ENCODE measurements around the gene SMOC2.

SMOC2 gene

DNA sequence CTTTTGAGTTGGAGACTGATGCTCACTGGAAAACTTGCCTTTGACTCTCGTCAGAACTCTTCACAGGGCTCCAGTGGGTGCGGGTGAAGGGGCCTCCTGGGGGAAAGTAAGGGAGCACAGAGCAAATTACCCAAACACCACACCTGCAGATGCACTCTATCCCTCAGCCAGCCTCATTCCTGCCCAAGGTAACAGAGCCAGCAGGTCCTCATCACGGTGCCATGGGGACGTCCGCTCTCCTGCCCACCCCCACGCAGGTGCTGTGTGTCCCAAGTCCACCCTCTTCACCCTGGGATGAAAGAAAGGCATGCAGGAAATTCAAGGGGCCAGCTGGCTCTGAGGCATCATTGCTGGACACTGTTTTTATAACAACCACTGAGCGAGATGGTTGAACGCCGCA is 269.0 kb downstream of the SMOC2 start:
- ChIA-PET POLR2A (no interaction called here), CTCF (interaction anchor here (0.6 to 1.7 kb wide), 3 partner anchors 13 to 231 kb away, joined by 3 to 13 read pairs (median 3); no protein-coding TSS in a partner anchor)
- TF ChIP-seq ZNF664 (tag by site-specific recombination; IDR thresholded peaks at IDR 0.05) (no peak), ZNF48 (tag by site-specific recombination; IDR thresholded peaks at IDR 0.05) (no peak), ZNF266 (tag by site-specific recombination; IDR thresholded peaks at IDR 0.05; ENCODE audit: low read depth) (no peak), ZNF155 (tag by site-specific recombination; IDR thresholded peaks at IDR 0.05) (no peak), ZNF214 (tag by site-specific recombination; IDR thresholded peaks at IDR 0.05; ENCODE audit: borderline replicate concordance) (no peak), ZNF121 (tag by site-specific recombination; IDR thresholded peaks at IDR 0.05) (no peak)
- H3K4me3 ChIP-seq (ENCODE audit: low read depth, low read length), result no peak overlapping the region
- H3K9me3 ChIP-seq (ENCODE audit: control insufficient read depth, insufficient read depth, low read depth, low read length), result no peaks in the 10 kb centered on the region
- H3K27ac ChIP-seq (ENCODE audit: extremely low read depth, low read depth, low read length), result no peak overlapping the region
- H3K4me1 ChIP-seq (ENCODE audit: control insufficient read depth, insufficient read depth, low read length), result no peaks in the 10 kb centered on the region
- no peaks in the 10 kb centered on the region for H3K36me3 ChIP-seq (ENCODE audit: control insufficient read depth in 2 of 2, insufficient read depth in 1 of 2, low read length in 2 of 2)

DNA sequence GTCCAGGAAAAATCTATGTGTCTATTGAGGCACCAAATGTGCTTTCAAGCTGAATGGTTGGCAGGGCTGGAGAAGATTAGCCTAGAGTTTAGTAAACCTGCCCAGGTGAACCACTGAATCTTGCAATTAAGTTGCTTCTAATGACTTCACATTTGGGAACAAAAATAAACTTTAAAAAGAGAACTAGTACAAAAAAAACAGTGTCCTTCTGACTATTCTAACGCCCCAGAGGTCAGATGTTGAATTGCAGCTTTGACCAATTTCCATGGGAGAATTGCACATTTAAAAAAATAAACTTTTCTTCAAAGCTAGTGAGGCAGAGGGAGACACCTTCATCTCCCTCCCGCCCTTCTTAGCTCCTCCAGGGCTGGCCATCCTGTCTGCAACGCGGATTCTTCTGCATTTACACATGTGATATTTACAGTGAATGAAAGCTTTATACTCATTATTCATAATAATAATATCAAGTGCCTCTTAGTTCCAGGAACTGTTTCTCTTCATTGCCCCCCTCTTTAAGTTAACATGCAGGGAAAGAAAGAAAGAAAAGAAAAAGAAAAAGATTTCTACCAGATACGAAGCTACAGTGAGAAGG is 270.2 kb downstream of the SMOC2 start:
- no peak overlapping the region for H3K4me3 ChIP-seq (ENCODE audit: low read depth, low read length)
- ChIA-PET CTCF (interaction anchor here (0.6 to 1.7 kb wide), 13 partner anchors 9 to 1910 kb away, joined by 3 to 13 read pairs (median 3); no protein-coding TSS in a partner anchor), POLR2A (no interaction called here)
- H3K4me1 ChIP-seq (ENCODE audit: control insufficient read depth, insufficient read depth, low read length), result no peaks in the 10 kb centered on the region
- H3K36me3 ChIP-seq (ENCODE audit: control insufficient read depth in 2 of 2, insufficient read depth in 1 of 2, low read length in 2 of 2), result no peaks in the 10 kb centered on the region
- no peak for TF ChIP-seq ZNF621 (tag by site-specific recombination; IDR thresholded peaks at IDR 0.05)
- TF ChIP-seq ZNF169 (tag by site-specific recombination; IDR thresholded peaks at IDR 0.05), result no peak
- TF ChIP-seq, protein P1, sequence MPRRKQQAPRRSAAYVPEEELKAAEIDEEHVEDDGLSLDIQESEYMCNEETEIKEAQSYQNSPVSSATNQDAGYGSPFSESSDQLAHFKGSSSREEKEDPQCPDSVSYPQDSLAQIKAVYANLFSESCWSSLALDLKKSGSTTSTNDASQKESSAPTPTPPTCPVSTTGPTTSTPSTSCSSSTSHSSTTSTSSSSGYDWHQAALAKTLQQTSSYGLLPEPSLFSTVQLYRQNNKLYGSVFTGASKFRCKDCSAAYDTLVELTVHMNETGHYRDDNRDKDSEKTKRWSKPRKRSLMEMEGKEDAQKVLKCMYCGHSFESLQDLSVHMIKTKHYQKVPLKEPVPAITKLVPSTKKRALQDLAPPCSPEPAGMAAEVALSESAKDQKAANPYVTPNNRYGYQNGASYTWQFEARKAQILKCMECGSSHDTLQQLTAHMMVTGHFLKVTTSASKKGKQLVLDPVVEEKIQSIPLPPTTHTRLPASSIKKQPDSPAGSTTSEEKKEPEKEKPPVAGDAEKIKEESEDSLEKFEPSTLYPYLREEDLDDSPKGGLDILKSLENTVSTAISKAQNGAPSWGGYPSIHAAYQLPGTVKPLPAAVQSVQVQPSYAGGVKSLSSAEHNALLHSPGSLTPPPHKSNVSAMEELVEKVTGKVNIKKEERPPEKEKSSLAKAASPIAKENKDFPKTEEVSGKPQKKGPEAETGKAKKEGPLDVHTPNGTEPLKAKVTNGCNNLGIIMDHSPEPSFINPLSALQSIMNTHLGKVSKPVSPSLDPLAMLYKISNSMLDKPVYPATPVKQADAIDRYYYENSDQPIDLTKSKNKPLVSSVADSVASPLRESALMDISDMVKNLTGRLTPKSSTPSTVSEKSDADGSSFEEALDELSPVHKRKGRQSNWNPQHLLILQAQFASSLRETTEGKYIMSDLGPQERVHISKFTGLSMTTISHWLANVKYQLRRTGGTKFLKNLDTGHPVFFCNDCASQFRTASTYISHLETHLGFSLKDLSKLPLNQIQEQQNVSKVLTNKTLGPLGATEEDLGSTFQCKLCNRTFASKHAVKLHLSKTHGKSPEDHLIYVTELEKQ (tag by site-specific recombination; IDR thresholded peaks at IDR 0.05; ENCODE audit: borderline replicate concordance), result no peak
- no peak for TF ChIP-seq ZNF747 (tag by site-specific recombination; IDR thresholded peaks at IDR 0.05)
- no peak for TF ChIP-seq ZNF660 (tag by site-specific recombination; IDR thresholded peaks at IDR 0.05)
- TF ChIP-seq ZNF624 (tag by site-specific recombination; IDR thresholded peaks at IDR 0.05), result no peak
- TF ChIP-seq, protein P2, sequence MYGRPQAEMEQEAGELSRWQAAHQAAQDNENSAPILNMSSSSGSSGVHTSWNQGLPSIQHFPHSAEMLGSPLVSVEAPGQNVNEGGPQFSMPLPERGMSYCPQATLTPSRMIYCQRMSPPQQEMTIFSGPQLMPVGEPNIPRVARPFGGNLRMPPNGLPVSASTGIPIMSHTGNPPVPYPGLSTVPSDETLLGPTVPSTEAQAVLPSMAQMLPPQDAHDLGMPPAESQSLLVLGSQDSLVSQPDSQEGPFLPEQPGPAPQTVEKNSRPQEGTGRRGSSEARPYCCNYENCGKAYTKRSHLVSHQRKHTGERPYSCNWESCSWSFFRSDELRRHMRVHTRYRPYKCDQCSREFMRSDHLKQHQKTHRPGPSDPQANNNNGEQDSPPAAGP (tag by site-specific recombination; IDR thresholded peaks at IDR 0.05), result no peak
- H3K27ac ChIP-seq (ENCODE audit: extremely low read depth, low read depth, low read length), result no peak overlapping the region
- no peaks in the 10 kb centered on the region for H3K9me3 ChIP-seq (ENCODE audit: control insufficient read depth, insufficient read depth, low read depth, low read length)

DNA sequence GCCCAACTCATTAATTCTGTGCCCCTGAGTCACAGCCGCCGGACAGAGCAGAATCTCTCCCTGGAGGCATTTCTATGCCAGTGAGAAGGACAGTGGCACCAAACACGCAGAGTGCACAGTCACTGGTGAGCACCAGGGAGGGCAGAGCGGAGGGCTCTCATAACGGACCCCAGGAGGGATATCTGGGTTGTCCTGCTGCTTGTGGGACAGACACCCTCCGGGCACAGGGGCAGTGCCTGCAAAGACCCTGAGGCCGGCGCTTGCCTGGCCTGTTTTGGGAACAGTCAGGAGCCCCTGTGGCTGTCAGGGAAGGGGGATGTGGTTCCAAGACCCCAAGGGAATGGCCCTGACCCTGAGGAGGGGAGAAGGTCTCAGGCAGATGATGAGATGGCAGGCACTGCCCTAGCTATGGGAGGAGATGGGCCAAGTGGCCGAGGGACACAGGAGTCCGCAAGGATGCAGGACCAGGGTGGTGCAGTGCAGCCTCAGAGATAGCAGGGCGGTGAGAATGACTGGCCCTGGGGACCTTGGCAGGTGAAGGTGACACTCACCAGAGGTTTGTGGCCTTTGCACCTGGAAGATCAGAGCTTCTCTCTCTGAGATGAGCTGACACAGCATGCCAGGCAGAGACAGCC is 270.8 kb downstream of the SMOC2 start:
- Histone ChIP-seq H3K27ac (ENCODE audit: extremely low read depth, low read depth, low read length) (no peak overlapping the region), H3K36me3 (ENCODE audit: control insufficient read depth in 2 of 2, insufficient read depth in 1 of 2, low read length in 2 of 2) (no peaks in the 10 kb centered on the region), H3K4me1 (ENCODE audit: control insufficient read depth, insufficient read depth, low read length) (no peaks in the 10 kb centered on the region), H3K9me3 (ENCODE audit: control insufficient read depth, insufficient read depth, low read depth, low read length) (no peaks in the 10 kb centered on the region), H3K4me3 (ENCODE audit: low read depth, low read length) (no peak overlapping the region)
- POLR2A ChIA-PET, result no interaction called here
- TF ChIP-seq ZNF433 (tag by site-specific recombination; IDR thresholded peaks at IDR 0.05; ENCODE audit: low read depth), result no peak
- TF ChIP-seq GLIS2 (tag by site-specific recombination; IDR thresholded peaks at IDR 0.05), result no peak
- no peak for TF ChIP-seq MYNN (tag by site-specific recombination; IDR thresholded peaks at IDR 0.05; ENCODE audit: borderline replicate concordance)
- no peak for TF ChIP-seq TRIM28 (IDR thresholded peaks at IDR 0.05; ENCODE audit: borderline replicate concordance, low read length)
- TF ChIP-seq ZNF664 (tag by site-specific recombination; IDR thresholded peaks at IDR 0.05), result no peak
- TF ChIP-seq ZNF521 (tag by site-specific recombination; IDR thresholded peaks at IDR 0.05), result no peak
- TF ChIP-seq KLF1 (tag by site-specific recombination; IDR thresholded peaks at IDR 0.05), result no peak
- no peak for TF ChIP-seq ZNF223 (tag by site-specific recombination; IDR thresholded peaks at IDR 0.05)
- TF ChIP-seq ZNF311 (tag by site-specific recombination; IDR thresholded peaks at IDR 0.05; ENCODE audit: borderline replicate concordance), result no peak
- TF ChIP-seq ZNF621 (tag by site-specific recombination; IDR thresholded peaks at IDR 0.05), result no peak
- TF ChIP-seq ZFP3 (tag by site-specific recombination; IDR thresholded peaks at IDR 0.05; ENCODE audit: low read depth), result no peak
- CTCF ChIA-PET, result interaction anchor here (0.7 to 2.6 kb wide), 12 partner anchors 10 to 1911 kb away, joined by 3 to 13 read pairs (median 4); no protein-coding TSS in a partner anchor

All from HEK293 (cell line).